ENCODE results near the gene MYO18B.

Gene MYO18B

GRCh38 chr22:25953919-25954318 is 211.9 kb downstream of the MYO18B start:
- no peak for ATAC-seq
- TF ChIP-seq CSRNP3 (CRISPR knock-in tag; IDR thresholded peaks at IDR 0.05): no peak
- TF ChIP-seq ZNF565 (CRISPR knock-in tag; conservative IDR thresholded peaks at IDR 0.05; ENCODE audit: low read depth): no peak
- TF ChIP-seq OSR1 (CRISPR knock-in tag; IDR thresholded peaks at IDR 0.05): no peak
- TF ChIP-seq CSDC2 (CRISPR knock-in tag; IDR thresholded peaks at IDR 0.05): no peak
- no peak for TF ChIP-seq ZC3H10 (CRISPR knock-in tag; IDR thresholded peaks at IDR 0.05)
- no peak for TF ChIP-seq ZNF8 (CRISPR knock-in tag; IDR thresholded peaks at IDR 0.05)
- TF ChIP-seq ZNF70 (CRISPR knock-in tag; IDR thresholded peaks at IDR 0.05): no peak

GRCh38 chr22:25955323-25955722 is 213.3 kb downstream of the MYO18B start:
- ATAC-seq: no peak
- TF ChIP-seq TCF4 (CRISPR knock-in tag; IDR thresholded peaks at IDR 0.05; ENCODE audit: borderline replicate concordance) (no peak), CSRNP3 (CRISPR knock-in tag; IDR thresholded peaks at IDR 0.05) (no peak), ZNF565 (CRISPR knock-in tag; conservative IDR thresholded peaks at IDR 0.05; ENCODE audit: low read depth) (no peak), CSDC2 (CRISPR knock-in tag; IDR thresholded peaks at IDR 0.05) (no peak), ZFP30 (CRISPR knock-in tag; IDR thresholded peaks at IDR 0.05) (no peak), TOX (CRISPR knock-in tag; IDR thresholded peaks at IDR 0.05; ENCODE audit: borderline replicate concordance) (no peak), PATZ1 (CRISPR knock-in tag; IDR thresholded peaks at IDR 0.05; ENCODE audit: borderline replicate concordance) (no peak), ISL1 (CRISPR knock-in tag; IDR thresholded peaks at IDR 0.05) (no peak), GLIS3 (CRISPR knock-in tag; IDR thresholded peaks at IDR 0.05) (no peak), SNAI2 (CRISPR knock-in tag; IDR thresholded peaks at IDR 0.05) (no peak), ZNF8 (CRISPR knock-in tag; IDR thresholded peaks at IDR 0.05) (no peak), POU6F1 (CRISPR knock-in tag; IDR thresholded peaks at IDR 0.05; ENCODE audit: borderline replicate concordance, low read depth) (no peak)

GRCh38 chr22:25956801-25957200 is 214.8 kb downstream of the MYO18B start:
- ATAC-seq: no peak
- TF ChIP-seq ZNF565 (CRISPR knock-in tag; conservative IDR thresholded peaks at IDR 0.05; ENCODE audit: low read depth): no peak
- no peak for TF ChIP-seq TCF4 (CRISPR knock-in tag; IDR thresholded peaks at IDR 0.05; ENCODE audit: borderline replicate concordance)
- no peak for TF ChIP-seq TOX (CRISPR knock-in tag; IDR thresholded peaks at IDR 0.05; ENCODE audit: borderline replicate concordance)
- TF ChIP-seq ESRRG (CRISPR knock-in tag; IDR thresholded peaks at IDR 0.05): no peak
- TF ChIP-seq SNAI2 (CRISPR knock-in tag; IDR thresholded peaks at IDR 0.05): no peak
- TF ChIP-seq RARB (CRISPR knock-in tag; IDR thresholded peaks at IDR 0.05): no peak
- TF ChIP-seq CSDC2 (CRISPR knock-in tag; IDR thresholded peaks at IDR 0.05): no peak
- TF ChIP-seq PATZ1 (CRISPR knock-in tag; IDR thresholded peaks at IDR 0.05; ENCODE audit: borderline replicate concordance): no peak
- TF ChIP-seq BACH2 (CRISPR knock-in tag; IDR thresholded peaks at IDR 0.05; ENCODE audit: borderline replicate concordance): no peak
- TF ChIP-seq GLIS3 (CRISPR knock-in tag; IDR thresholded peaks at IDR 0.05): no peak
- no peak for TF ChIP-seq ZFP3 (CRISPR knock-in tag; IDR thresholded peaks at IDR 0.05)
- TF ChIP-seq ARNTL (CRISPR knock-in tag; IDR thresholded peaks at IDR 0.05; ENCODE audit: borderline replicate concordance, low read depth): no peak
- TF ChIP-seq ISL1 (CRISPR knock-in tag; IDR thresholded peaks at IDR 0.05): no peak
- no peak for TF ChIP-seq CSRNP3 (CRISPR knock-in tag; IDR thresholded peaks at IDR 0.05)
- TF ChIP-seq ZC3H10 (CRISPR knock-in tag; IDR thresholded peaks at IDR 0.05): no peak
- no peak for TF ChIP-seq ZFP30 (CRISPR knock-in tag; IDR thresholded peaks at IDR 0.05)
- no peak for TF ChIP-seq ZNF8 (CRISPR knock-in tag; IDR thresholded peaks at IDR 0.05)
- TF ChIP-seq TSHZ2 (CRISPR knock-in tag; IDR thresholded peaks at IDR 0.05): no peak
- TF ChIP-seq OSR1 (CRISPR knock-in tag; IDR thresholded peaks at IDR 0.05): no peak
